ENCODE results near the gene RAB7A. TPM values are rescaled to one million over a fixed set of nuclear protein-coding genes. Genes with fewer than 3 reads are reported as not detected.

RAB7A gene
- total and polyA plus RNA-seq, 2 donors (not counting 1 experiment from before 2014, with no cell fraction given) = 62.7 to 138 TPM

DNA sequence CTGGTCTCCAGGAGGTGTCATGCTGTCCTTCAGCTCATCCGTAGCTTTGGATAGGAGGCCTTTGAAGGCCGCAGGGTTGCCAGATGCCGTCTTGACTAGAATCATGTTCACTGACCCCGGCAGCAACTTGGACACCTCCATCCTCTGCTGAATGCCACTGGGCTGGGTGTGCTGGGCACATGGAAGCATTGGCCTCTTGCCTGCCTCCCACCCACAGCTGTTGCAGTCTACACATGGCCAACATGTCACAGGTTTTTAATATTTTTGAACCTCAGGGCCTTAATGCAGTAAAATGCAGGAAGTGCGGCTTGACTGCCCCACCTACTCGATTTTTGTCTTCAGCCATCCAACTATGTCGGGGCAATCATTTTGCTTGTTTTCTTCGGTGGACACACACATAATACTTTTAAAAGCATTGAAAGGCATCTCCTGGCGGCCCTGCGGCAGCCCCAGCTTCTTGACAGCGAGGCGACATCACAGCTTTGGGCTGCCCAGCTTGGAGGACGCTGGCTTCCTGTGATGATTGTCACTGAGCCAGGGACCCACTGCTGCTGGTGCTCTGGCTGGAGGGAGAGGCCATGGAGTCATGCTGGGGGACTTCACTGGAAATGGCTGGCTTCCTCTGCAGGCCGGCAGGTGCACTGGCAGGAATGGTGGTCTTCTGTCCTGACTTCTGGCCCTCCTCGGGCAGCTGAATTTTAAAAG, 121.8 kb downstream of the RAB7A start:
- Histone ChIP-seq H3K4me1 (ENCODE audit: control insufficient read depth in 2 of 2, insufficient read depth in 2 of 2, low read length in 2 of 2) (peaks cover 11 to 17% of the 10 kb centered on the region in 2 donors), H3K4me3 (ENCODE audit: control extremely low read depth in 1 of 5, extremely low read depth in 1 of 5, insufficient read depth in 1 of 5, low read depth in 2 of 5, low read length in 4 of 5) (no peak overlapping the region), H3K27ac (ENCODE audit: low read length in 2 of 2) (no peak overlapping the region), H2AFZ (ENCODE audit: insufficient read depth, low read depth, low read length, poor library complexity, severe bottlenecking) (no peak overlapping the region), H3K9me3 (ENCODE audit: control extremely low read depth in 1 of 3, control insufficient read depth in 2 of 3, insufficient read depth in 1 of 3, low read length in 2 of 3) (peaks cover 0 to under 1% (median 0%) of the 10 kb centered on the region in 3 donors), H3K9ac (ENCODE audit: low read length) (no peak overlapping the region), H3K27me3 (replicated peaks in 1 of 4; ENCODE audit: control extremely low read depth in 1 of 4, control insufficient read depth in 3 of 4, insufficient read depth in 4 of 4, low read length in 3 of 4) (no peaks in the 10 kb centered on the region), H3K4me2 (replicated peaks; ENCODE audit: low read depth, low read length, poor library complexity, severe bottlenecking) (no peak overlapping the region), H3K36me3 (replicated peaks in 1 of 2; ENCODE audit: control extremely low read depth in 1 of 2, control insufficient read depth in 1 of 2, extremely low read depth in 1 of 2, insufficient read depth in 2 of 2, low read length in 1 of 2) (no peaks in the 10 kb centered on the region), H4K20me1 (ENCODE audit: control insufficient read depth, insufficient read depth, low read length, poor library complexity, severe bottlenecking) (no peaks in the 10 kb centered on the region), H3K79me2 (ENCODE audit: control insufficient read depth, insufficient read depth, low read length) (no peaks in the 10 kb centered on the region)
- CTCF ChIA-PET = interaction anchor here (0.7 to 3.0 kb wide), 9 partner anchors 19 to 1063 kb away, joined by 3 to 30 read pairs (median 4); no protein-coding TSS in a partner anchor
- TF ChIP-seq, protein P1, sequence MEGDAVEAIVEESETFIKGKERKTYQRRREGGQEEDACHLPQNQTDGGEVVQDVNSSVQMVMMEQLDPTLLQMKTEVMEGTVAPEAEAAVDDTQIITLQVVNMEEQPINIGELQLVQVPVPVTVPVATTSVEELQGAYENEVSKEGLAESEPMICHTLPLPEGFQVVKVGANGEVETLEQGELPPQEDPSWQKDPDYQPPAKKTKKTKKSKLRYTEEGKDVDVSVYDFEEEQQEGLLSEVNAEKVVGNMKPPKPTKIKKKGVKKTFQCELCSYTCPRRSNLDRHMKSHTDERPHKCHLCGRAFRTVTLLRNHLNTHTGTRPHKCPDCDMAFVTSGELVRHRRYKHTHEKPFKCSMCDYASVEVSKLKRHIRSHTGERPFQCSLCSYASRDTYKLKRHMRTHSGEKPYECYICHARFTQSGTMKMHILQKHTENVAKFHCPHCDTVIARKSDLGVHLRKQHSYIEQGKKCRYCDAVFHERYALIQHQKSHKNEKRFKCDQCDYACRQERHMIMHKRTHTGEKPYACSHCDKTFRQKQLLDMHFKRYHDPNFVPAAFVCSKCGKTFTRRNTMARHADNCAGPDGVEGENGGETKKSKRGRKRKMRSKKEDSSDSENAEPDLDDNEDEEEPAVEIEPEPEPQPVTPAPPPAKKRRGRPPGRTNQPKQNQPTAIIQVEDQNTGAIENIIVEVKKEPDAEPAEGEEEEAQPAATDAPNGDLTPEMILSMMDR (IDR thresholded peaks at IDR 0.05) = no peak
- TF ChIP-seq EZH2 (IDR thresholded peaks at IDR 0.05; ENCODE audit: borderline replicate concordance, insufficient read depth, low read depth, low read length, poor library complexity, severe bottlenecking) = no peak
- no peaks in the 10 kb centered on the region for H3K27me3 Mint-ChIP-seq
- H3K9me3 Mint-ChIP-seq (ENCODE audit: insufficient read depth) = no peaks in the 10 kb centered on the region
- no peak overlapping the region for H3K27ac Mint-ChIP-seq
- peaks cover 11% of the 10 kb centered on the region for H3K4me1 Mint-ChIP-seq
- POLR2A ChIA-PET = interaction anchor here (0.7 to 1.0 kb wide), 2 partner anchors 167 to 855 kb away, joined by 3 to 4 read pairs; no protein-coding TSS in a partner anchor
- ATAC-seq (ENCODE audit: low read depth) = no peak
- DNase-seq = no peak
- H3K4me3 Mint-ChIP-seq = no peak overlapping the region
- intact Hi-C loops (cut with micrococcal nuclease) = loop anchor here (5.0 kb wide), 1 partner anchor 51 kb away; no protein-coding TSS in a partner anchor
- WGBS (ENCODE audit: insufficient coverage) = over 99% methylated on average over 13 of the region's 15 CpGs

DNA sequence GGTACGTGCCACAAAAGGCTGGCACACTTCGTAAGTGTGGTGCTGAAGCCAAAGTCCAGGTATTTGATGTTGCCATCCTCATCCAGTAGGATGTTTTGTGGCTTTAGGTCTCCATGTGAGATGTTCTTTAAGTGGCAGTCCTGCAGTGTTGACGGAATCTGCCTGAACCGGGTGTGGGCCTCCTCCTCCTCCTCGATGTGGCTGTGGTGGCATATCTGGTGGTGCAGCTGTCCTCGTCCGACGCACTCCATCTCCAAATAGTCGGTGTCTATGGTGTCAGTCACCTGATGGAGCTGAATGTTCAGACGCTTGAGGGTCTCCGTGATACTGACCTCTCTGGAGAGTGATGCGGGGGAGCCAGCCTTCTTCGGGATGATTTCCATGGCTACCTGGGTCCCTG, 123.0 kb downstream of the RAB7A start:
- Mint-ChIP-seq H3K9me3 (ENCODE audit: insufficient read depth) (no peaks in the 10 kb centered on the region), H3K27me3 (no peaks in the 10 kb centered on the region), H3K4me1 (peaks cover 11% of the 10 kb centered on the region), H3K27ac (no peak overlapping the region), H3K4me3 (no peak overlapping the region)
- H3K27ac ChIP-seq (ENCODE audit: low read length in 2 of 2) = no peak overlapping the region
- TF ChIP-seq EZH2 (IDR thresholded peaks at IDR 0.05; ENCODE audit: borderline replicate concordance, insufficient read depth, low read depth, low read length, poor library complexity, severe bottlenecking) = no peak
- TF ChIP-seq, protein P1 (IDR thresholded peaks at IDR 0.05) = no peak
- intact Hi-C loops (cut with micrococcal nuclease) = loop anchor here (5.0 kb wide), 1 partner anchor 52 kb away; no protein-coding TSS in a partner anchor
- no peaks in the 10 kb centered on the region for H3K79me2 ChIP-seq (ENCODE audit: control insufficient read depth, insufficient read depth, low read length)
- DNase-seq (no peak), ATAC-seq (ENCODE audit: low read depth) (no peak)
- H4K20me1 ChIP-seq (ENCODE audit: control insufficient read depth, insufficient read depth, low read length, poor library complexity, severe bottlenecking) = no peaks in the 10 kb centered on the region
- no peak overlapping the region for H3K4me3 ChIP-seq (ENCODE audit: control extremely low read depth in 1 of 5, extremely low read depth in 1 of 5, insufficient read depth in 1 of 5, low read depth in 2 of 5, low read length in 4 of 5)
- no peak overlapping the region for H2AFZ ChIP-seq (ENCODE audit: insufficient read depth, low read depth, low read length, poor library complexity, severe bottlenecking)
- no peaks in the 10 kb centered on the region for H3K27me3 ChIP-seq (replicated peaks in 1 of 4; ENCODE audit: control extremely low read depth in 1 of 4, control insufficient read depth in 3 of 4, insufficient read depth in 4 of 4, low read length in 3 of 4)
- H3K9me3 ChIP-seq (ENCODE audit: control extremely low read depth in 1 of 3, control insufficient read depth in 2 of 3, insufficient read depth in 1 of 3, low read length in 2 of 3) = peaks cover 0 to 12% (median 7%) of the 10 kb centered on the region in 3 donors
- H3K4me2 ChIP-seq (replicated peaks; ENCODE audit: low read depth, low read length, poor library complexity, severe bottlenecking) = no peak overlapping the region
- ChIA-PET CTCF (interaction anchor here (1.7 kb wide), 1 partner anchor 231 kb away, joined by 5 read pairs; no protein-coding TSS in a partner anchor), POLR2A (no interaction called here)
- H3K9ac ChIP-seq (ENCODE audit: low read length) = no peak overlapping the region
- H3K36me3 ChIP-seq (replicated peaks in 1 of 2; ENCODE audit: control extremely low read depth in 1 of 2, control insufficient read depth in 1 of 2, extremely low read depth in 1 of 2, insufficient read depth in 2 of 2, low read length in 1 of 2) = no peaks in the 10 kb centered on the region
- H3K4me1 ChIP-seq (ENCODE audit: control insufficient read depth in 2 of 2, insufficient read depth in 2 of 2, low read length in 2 of 2) = peaks cover 11 to 17% of the 10 kb centered on the region in 2 donors
- WGBS (ENCODE audit: insufficient coverage) = 98% methylated on average over 12 of the region's 13 CpGs

Measured in B cell (primary cell).